ENCODE results near the gene FUT2.
"Not testable (repeated sequence)": the region's sequence is repeated elsewhere in the genome, so short reads cannot be mapped to it uniquely, and the experiment has no call there.

FUT2 gene

GRCh38 chr19:48695743-48696352 lies at the start of gene FUT2:
TSS of gene FUT2 (plus strand) at chr19:48695971. CDS start at chr19:48702957, 6,986 bp downstream.
- no peak for DNase-seq

GRCh38 chr19:48646001-48646721 lies 49.6 kb upstream of the FUT2 start, which contains the start of gene CA11:
TSS of gene CA11 (minus strand) at chr19:48646187. CDS start at chr19:48645632, 555 bp downstream.
- DNase-seq = peak in 1 of 2 experiments; percentile 65

- peak; percentile 89 to 90 for DNase-seq
These were observed 49.0 kb upstream of the FUT2 start for GRCh38 chr19:48646722-48647216.

- no peak for DNase-seq
These were observed 47.6 kb upstream of the FUT2 start for GRCh38 chr19:48648134-48648533.

GRCh38 chr19:48650974-48651682 lies 44.6 kb upstream of the FUT2 start:
- DNase-seq = no peak

GRCh38 chr19:48651683-48652048 lies 44.1 kb upstream of the FUT2 start:
- no peak for DNase-seq

GRCh38 chr19:48654299-48655059 lies 41.3 kb upstream of the FUT2 start:
- DNase-seq = no peak

GRCh38 chr19:48656840-48657474 lies 38.8 kb upstream of the FUT2 start:
- no peak for DNase-seq

GRCh38 chr19:48657828-48658227 lies 37.9 kb upstream of the FUT2 start:
- not testable (repeated sequence) for DNase-seq

- DNase-seq = no peak
These were observed 37.3 kb upstream of the FUT2 start for GRCh38 chr19:48658483-48658882.

GRCh38 chr19:48659768-48660167 lies 36.0 kb upstream of the FUT2 start:
- peak in 1 of 2 experiments; percentile 3 for DNase-seq

- peak; percentile 93 to 97 for DNase-seq
These were observed 34.7 kb upstream of the FUT2 start for GRCh38 chr19:48660852-48661710.

- DNase-seq = no peak
These were observed 34.1 kb upstream of the FUT2 start for GRCh38 chr19:48661711-48662090.

- DNase-seq = no peak
These were observed 32.1 kb upstream of the FUT2 start for GRCh38 chr19:48663667-48664066.

GRCh38 chr19:48664476-48664875 lies 31.3 kb upstream of the FUT2 start:
- no peak for DNase-seq

- DNase-seq = no peak
These were observed 30.0 kb upstream of the FUT2 start for GRCh38 chr19:48665786-48666185.

- no peak for DNase-seq
These were observed 27.4 kb upstream of the FUT2 start for GRCh38 chr19:48668332-48668731.

GRCh38 chr19:48668761-48669160 lies 27.0 kb upstream of the FUT2 start:
- DNase-seq = no peak

GRCh38 chr19:48669903-48670668 lies 25.7 kb upstream of the FUT2 start:
- no peak for DNase-seq

GRCh38 chr19:48670699-48671445 lies 24.9 kb upstream of the FUT2 start:
- no peak for DNase-seq

All from Kasumi-1 (cell line).